IMR-90 (cell line): ENCODE measurements around the gene NUDT9.

Source experiments
- CEBPB ChIP-seq: IDR thresholded peaks from 2 replicates; pipeline ENCODE4 v1.6.1; 2012; ENCODE audit warnings: low read depth, low read length, improper control_type of control experiment
- CTCF ChIP-seq: conservative IDR thresholded peaks from 2 replicates; pipeline ENCODE4 v1.5.1; 2012; ENCODE audit warnings: mild to moderate bottlenecking, low read depth, low read length, improper control_type of control experiment
- MXI1 ChIP-seq: IDR thresholded peaks from 2 replicates; pipeline ENCODE4 v1.6.1; 2012; ENCODE audit warnings: low read depth, mild to moderate bottlenecking, low read length, moderate library complexity, borderline replicate concordance
- POLR2A ChIP-seq: IDR thresholded peaks from 2 replicates; pipeline ENCODE4 v1.6.1; 2012; ENCODE audit warnings: mild to moderate bottlenecking, low read depth, low read length
- RAD21 ChIP-seq: IDR thresholded peaks from 2 replicates; pipeline ENCODE4 v1.6.1; 2012; ENCODE audit warnings: low read length, improper control_type of control experiment
- USF2 ChIP-seq: fragments of 150-350 bp; IDR thresholded peaks from 2 replicates; pipeline ENCODE4 v1.6.1; 2017; ENCODE audit warnings: mild to moderate bottlenecking, antibody characterized with exemption, low read length, low read depth

GRCh38 chr4:87416965-87417364 is 5.4 kb upstream of the NUDT9 start:
- TF ChIP-seq CEBPB (no peak), POLR2A (no peak), MXI1 (no peak), USF2 (no peak), CTCF (no peak), RAD21 (no peak)
